A549 treated with AZD9567 at 1 μM for 4 hours (cell line): ENCODE data around the gene SPON2. TPM values are rescaled to one million over a fixed set of nuclear protein-coding genes. Genes with fewer than 3 reads are reported as not detected.

Experiments
- total RNA-seq: library from RNA; stranded (reverse); fragments of 200-300 nt; extraction: Qiagen RNA extraction; gene quantifications from 5 replicates; pipeline ENCODE4 v1.2.3, GENCODE V29; 2022; ENCODE audit not compliant: insufficient read depth

SPON2 gene
- 0.19 to 0.50 TPM (median 0.36 TPM) in 4 of 5 replicates, not detected in the other for total RNA-seq

DNA sequence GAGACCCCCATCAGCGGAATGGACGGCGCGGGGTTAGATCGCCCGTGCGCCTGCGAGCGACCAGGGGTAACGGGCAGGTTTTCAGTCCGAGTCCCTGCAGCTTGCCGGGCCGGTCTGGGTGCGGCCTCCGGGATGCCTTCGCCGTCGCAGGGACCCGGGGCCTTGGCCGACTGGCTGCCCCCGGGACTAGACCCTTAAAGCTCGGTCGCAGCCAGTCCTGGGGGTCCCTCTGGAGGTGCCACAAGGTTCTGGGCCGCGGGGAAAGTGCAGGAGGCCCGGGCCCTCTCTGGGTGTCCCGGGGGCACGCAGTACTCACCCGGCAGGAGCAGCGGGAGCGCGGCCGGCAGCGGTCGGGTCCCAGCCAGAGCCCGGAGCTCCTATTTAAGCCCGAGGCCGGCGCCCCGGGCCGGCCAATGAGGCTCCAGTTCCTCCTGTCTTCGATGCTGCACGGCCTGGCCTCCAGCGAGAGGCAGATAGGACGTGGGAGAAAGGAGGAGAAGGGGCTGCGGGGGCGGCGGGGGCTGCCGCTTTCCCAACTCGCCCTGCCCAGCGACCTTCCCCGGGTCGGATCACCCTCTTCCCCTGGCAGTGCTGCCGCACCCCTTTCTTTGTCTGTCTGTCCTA is at the start of gene SPON2:
Gene SPON2, minus strand, starts transcription at position 356 of the 624 bp plus-strand sequence.

Other genes with a start within 250 kb of the SPON2 start
- 36.3 to 55.2 TPM (median 49.9 TPM) in 5 replicates for gene GAK, start 240.3 kb downstream of the SPON2 start, total RNA-seq
- 6.9 to 11.8 TPM (median 10.1 TPM) in 5 replicates for gene TMEM175, start 240.1 kb downstream of the SPON2 start, total RNA-seq
- gene DGKQ, start 199.0 kb downstream of the SPON2 start, total RNA-seq = 6.1 to 10.4 TPM (median 9.6 TPM) in 5 replicates
- 4.0 to 17.8 TPM (median 14.9 TPM) in 5 replicates for gene IDUA, start 185.5 kb downstream of the SPON2 start, total RNA-seq
- gene SLC26A1, start 179.2 kb downstream of the SPON2 start, total RNA-seq = 0.15 to 0.34 TPM (median 0.23 TPM) in 4 of 5 replicates, not detected in the other
- gene FGFRL1, start 161.0 kb downstream of the SPON2 start, total RNA-seq = 19.0 to 22.3 TPM (median 20.6 TPM) in 5 replicates
- 1.8 to 2.7 TPM (median 2.2 TPM) in 4 of 5 replicates, not detected in the other for gene RNF212, start 59.0 kb downstream of the SPON2 start, total RNA-seq
- 82.6 to 97.1 TPM (median 86.6 TPM) in 5 replicates for gene CTBP1, start 76.5 kb upstream of the SPON2 start, total RNA-seq
- 58.8 to 67.3 TPM (median 66.3 TPM) in 5 replicates for gene MAEA, start 117.3 kb upstream of the SPON2 start, total RNA-seq
- gene UVSSA, start 174.6 kb upstream of the SPON2 start, total RNA-seq = 4.0 to 6.5 TPM (median 5.1 TPM) in 5 replicates
- gene NKX1-1, start 233.9 kb upstream of the SPON2 start, total RNA-seq = not detected in 5 replicates